SJSA1 (cell line): ENCODE data around the gene DLG3. TPM values are rescaled to one million over a fixed set of nuclear protein-coding genes. Genes with fewer than 3 reads are reported as not detected.

ENCODE experiments used
- DNase-seq, 2 experiments: peaks; one replicate each; pipeline ENCODE4 v3.0.0-alpha.2; 2015 to 2020; ENCODE audit warnings: low spot score in 2 of 2, low read depth in 1 of 2
- H3K27ac ChIP-seq: fragments of 250-450 bp; sonication (Bioruptor Pico); 2 replicates; pipeline ENCODE4 v1.5.1; 2020; ENCODE audit warnings: mild to moderate bottlenecking, moderate library complexity
- H3K27me3 ChIP-seq: fragments of 250-450 bp; sonication (Bioruptor Pico); replicated peaks from 2 replicates; pipeline ENCODE4 v1.5.1; 2020; ENCODE audit warnings: mild to moderate bottlenecking, moderate library complexity
- H3K36me3 ChIP-seq: fragments of 250-450 bp; sonication (Bioruptor Pico); 2 replicates; pipeline ENCODE4 v1.5.1; 2020; ENCODE audit warnings: mild to moderate bottlenecking
- H3K4me1 ChIP-seq: fragments of 250-450 bp; sonication (Bioruptor Pico); replicated peaks from 2 replicates; pipeline ENCODE4 v1.6.1; 2021; ENCODE audit warnings: mild to moderate bottlenecking
- H3K4me3 ChIP-seq: fragments of 250-450 bp; sonication (Bioruptor Pico); 2 replicates; pipeline ENCODE4 v1.5.1; 2020; ENCODE audit warnings: mild to moderate bottlenecking
- H3K9me3 ChIP-seq: fragments of 250-450 bp; sonication (Bioruptor Pico); replicated peaks from 2 replicates; pipeline ENCODE4 v1.5.1; 2020; ENCODE audit warnings: mild to moderate bottlenecking
- total RNA-seq: library from RNA; depleted of rRNA; stranded (reverse); fragments of >200 nt; shearing (Covaris generic); gene quantifications from 2 replicates; pipeline ENCODE4 v1.2.3, GENCODE V29; 2014

The DLG3 gene
- total RNA-seq, 1 experiment from 2014 or later: 19.4 TPM

DNA sequence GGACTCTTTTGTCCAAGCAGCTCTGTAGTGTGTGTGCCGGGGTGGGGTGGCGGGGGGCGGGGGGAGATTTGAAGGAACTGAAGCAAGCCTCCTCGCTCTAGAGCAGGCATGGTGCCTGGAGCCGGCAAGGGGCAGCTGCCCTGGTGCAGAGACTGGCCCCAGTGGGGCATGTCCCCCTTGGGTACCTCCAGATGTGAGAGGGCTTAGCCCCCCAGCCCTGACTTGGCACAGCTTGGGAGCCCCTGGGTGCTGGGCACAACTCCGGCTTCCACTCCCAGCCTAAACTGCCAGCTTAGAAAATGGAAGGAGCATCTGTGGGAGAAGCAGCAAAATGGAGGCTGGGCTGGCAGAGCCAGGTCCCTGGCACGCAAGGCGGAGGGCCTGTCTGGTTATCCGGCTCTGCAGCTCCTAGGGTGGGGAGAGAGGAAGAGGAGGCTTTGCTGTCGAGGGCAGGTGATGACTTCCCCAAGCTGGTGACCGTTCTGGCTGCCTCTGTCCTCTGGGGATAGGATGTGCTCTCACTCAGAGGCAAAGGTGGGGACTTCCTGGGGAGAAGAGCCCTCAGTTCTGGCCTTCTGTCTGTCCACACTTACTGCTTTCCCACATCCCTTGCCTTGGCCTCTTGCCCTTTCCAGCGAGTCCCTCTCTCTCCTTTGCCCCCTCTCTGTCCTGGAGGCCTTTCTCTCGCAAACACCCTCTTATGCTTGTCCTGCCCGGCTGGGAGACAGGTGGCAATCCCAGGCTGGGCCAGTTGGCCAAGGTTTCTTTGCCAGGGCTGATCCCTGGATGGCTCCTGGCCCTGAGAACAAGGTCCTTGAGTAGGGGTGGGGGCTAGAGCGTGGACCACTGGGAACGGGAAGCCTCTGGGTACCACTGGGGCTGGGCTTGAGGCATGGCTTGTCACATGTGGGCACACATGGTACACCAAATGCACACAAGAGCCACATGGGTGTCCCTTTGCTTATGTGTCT, 2.0 kb downstream of the DLG3 start:
- no peaks in the 10 kb centered on the region for H3K36me3 ChIP-seq
- H3K27ac ChIP-seq: no peak overlapping the region
- DNase-seq: no peak
- no peak overlapping the region for H3K4me3 ChIP-seq
- H3K27me3 ChIP-seq: peaks cover 14% of the 10 kb centered on the region
- H3K9me3 ChIP-seq: no peaks in the 10 kb centered on the region
- H3K4me1 ChIP-seq: peaks cover 8% of the 10 kb centered on the region

DNA sequence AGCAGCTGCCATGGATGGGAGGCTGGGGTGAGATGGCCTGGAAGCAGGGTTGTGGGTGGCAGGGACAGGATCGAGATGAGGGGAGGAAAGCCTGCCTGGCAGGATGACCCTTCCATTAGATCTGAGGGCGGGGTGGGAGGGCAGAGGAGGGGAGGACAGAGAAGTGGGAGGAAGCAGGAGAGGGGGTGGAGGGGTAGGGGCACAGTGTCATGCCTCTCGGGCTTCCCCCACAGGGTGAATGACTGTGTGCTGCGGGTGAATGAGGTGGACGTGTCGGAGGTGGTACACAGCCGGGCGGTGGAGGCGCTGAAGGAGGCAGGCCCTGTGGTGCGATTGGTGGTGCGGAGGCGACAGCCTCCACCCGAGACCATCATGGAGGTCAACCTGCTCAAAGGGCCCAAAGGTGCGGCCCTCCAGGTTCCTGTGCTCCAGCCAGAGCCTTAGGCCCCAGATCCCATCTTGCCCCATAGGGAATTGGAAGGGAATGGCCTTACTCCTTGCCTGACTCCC, 4.9 kb downstream of the DLG3 start:
- Histone ChIP-seq H3K36me3 (no peaks in the 10 kb centered on the region), H3K27me3 (peaks cover 7% of the 10 kb centered on the region; the same call in 1 of the 2 replicates), H3K4me3 (no peak overlapping the region), H3K9me3 (no peaks in the 10 kb centered on the region), H3K4me1 (peaks cover 11% of the 10 kb centered on the region), H3K27ac (no peak overlapping the region)
- no peak for DNase-seq

DNA sequence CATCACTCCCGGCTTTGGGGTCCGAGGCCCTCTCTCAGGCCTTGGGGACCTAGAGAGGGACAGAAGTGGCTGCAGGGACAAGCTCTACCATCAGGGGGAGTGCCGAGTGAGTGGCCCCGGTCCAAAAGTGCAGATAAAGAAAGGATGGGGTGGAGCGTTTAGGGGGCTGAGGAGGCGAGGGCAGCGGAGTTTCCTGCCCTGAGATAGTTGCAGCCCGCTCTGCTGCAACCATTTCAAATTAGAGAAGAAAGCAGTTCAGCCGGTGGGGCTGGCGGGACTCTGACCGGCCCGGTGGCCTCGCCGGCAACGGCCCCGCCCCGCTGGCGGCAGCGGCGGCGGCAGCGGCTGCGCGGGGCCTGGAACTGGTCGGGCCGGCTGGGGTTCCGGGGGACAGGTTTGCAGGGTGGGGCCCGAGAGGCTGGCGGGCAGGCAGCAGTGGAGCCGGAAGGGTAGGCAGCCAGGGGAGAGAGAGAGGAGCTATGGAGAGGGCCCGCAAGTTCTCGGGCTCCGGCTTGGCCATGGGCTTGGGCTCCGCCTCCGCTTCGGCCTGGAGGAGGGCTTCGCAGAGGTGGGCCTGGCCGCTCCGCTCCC, 7.6 kb downstream of the DLG3 start:
- Histone ChIP-seq H3K9me3 (no peaks in the 10 kb centered on the region), H3K4me1 (peaks cover 17% of the 10 kb centered on the region), H3K36me3 (no peaks in the 10 kb centered on the region), H3K27ac (peak overlapping the region; percentile 21; the same call in 1 of the 2 replicates), H3K4me3 (peak overlapping the region; percentile 60), H3K27me3 (no peaks in the 10 kb centered on the region)
- peak; percentile 53 to 58 for DNase-seq

DNA sequence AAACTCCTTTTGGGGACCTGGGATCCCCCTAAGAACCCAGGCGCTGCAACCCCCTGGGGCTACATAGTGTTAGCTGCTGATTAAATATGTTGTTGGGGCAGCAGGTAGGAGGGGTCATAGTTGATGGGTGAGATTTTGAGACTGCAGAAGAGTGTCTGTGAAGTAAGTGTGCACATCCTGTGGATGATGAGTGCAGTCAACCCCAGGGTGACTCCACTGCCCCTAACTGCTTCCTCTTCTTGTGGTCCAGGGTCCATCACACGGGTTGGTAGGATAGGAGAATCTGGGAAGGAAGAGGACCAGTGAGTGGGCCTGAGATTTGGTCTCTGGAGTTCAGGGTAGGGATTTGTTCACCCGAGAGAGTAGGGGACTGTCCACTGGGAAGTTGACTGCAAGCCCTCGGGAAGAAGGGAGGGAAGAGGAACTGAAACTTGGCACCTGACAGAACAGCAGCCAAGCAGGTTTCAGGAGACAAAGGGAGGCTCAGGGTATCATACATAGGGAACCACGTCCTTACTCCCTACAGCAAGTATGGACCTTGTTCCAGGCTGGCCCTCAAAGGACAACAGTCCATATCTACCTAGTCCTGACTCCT, 8.5 kb downstream of the DLG3 start:
- Histone ChIP-seq H3K4me1 (peaks cover 17% of the 10 kb centered on the region), H3K27ac (no peak overlapping the region), H3K9me3 (no peaks in the 10 kb centered on the region), H3K36me3 (no peaks in the 10 kb centered on the region), H3K4me3 (peak overlapping the region; percentile 60), H3K27me3 (no peaks in the 10 kb centered on the region)
- DNase-seq: no peak

DNA sequence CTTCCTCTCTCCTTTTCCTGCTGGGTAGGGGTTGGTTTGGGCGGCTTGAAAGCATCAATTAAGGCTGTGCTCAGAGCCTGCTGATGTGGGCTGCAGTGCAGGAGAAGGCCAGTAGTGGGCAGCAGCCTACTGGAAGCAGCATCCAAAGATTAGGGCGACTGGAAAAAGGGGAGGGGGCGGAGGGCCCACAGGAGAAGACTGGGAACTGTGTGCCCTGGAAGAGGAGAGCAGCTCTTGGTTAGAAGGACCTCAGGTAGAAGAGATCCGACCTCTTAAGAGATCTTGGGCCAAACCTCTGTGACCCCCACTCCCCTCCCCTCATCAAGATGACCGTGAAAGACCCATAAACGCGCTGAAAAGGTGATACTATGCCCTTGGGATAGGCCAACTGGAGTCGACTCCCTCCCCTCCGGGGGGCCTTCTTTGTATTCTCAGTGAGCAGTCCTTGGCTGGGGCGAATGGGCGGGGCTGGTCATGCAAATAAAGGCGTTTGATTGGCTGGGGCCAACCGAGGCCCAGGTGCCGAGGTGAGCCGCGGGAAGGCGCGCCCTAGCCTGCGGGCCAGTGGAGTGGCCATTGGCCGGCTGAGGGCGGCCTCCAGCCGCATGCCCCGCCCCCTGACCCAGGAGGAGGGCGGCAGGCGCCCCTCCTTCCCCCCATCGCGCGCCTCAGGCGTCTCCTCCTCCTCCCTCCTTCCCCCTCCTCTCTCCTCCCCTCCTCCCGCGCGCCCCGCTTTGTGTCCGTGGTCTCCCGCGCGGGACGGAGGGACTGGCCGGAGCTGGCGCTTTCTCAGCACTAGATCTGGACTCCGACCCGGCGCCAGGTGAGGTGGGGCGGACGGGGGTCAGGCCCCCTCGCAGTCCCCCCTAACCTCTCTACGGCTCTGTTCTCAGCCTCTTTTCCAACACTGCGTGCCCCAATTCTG, 10.1 kb downstream of the DLG3 start:
- peak; percentile 66 to 78 for DNase-seq
- Histone ChIP-seq H3K9me3 (no peaks in the 10 kb centered on the region), H3K27me3 (no peaks in the 10 kb centered on the region), H3K27ac (no peak overlapping the region), H3K36me3 (no peaks in the 10 kb centered on the region), H3K4me1 (peaks cover 17% of the 10 kb centered on the region), H3K4me3 (peak overlapping the region; percentile 48)

DNA sequence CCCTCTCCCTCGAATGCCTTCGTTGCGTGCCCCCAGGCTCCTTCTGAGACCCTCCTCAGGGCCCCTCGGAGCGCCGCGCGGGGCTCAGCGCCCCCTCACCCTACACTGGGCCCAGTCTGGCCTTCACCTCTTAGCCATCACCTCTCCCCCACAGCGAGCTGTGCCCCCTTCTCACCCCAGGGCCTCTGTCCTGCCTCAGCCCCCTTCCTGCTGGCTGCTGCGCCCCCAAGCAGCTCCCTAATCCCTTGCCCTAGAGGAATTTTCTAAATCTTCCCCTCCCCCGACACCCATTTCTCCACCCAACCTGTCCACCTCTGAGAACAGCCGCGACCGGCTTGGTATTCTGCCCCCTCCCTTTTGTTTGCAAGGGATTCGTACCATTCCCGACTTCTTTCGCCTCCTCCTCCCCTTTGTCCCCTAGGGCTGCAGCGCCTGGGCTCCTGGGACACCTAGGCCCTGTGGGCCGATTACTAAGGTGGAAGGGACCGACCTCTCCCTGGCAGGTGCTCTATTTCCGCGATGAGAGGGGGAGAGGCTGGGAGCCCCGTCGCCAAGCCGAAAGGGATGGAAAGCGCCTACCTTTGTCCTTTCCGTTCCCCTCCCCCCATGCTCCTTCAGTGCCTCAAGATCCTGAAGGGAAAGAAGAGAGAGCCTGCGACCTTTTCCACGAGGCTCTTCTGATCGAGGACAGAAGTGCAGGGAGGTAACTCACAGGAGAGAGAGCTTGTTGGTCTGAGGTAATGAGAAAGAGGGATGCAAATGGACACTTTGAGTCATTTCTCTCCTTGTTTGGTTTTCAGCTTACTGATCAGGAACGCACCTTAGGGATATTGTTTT, 10.9 kb downstream of the DLG3 start:
- Histone ChIP-seq H3K27me3 (no peaks in the 10 kb centered on the region), H3K36me3 (no peaks in the 10 kb centered on the region), H3K4me1 (peaks cover 17% of the 10 kb centered on the region), H3K27ac (no peak overlapping the region), H3K9me3 (no peaks in the 10 kb centered on the region), H3K4me3 (peak overlapping the region; percentile 48)
- no peak for DNase-seq

DNA sequence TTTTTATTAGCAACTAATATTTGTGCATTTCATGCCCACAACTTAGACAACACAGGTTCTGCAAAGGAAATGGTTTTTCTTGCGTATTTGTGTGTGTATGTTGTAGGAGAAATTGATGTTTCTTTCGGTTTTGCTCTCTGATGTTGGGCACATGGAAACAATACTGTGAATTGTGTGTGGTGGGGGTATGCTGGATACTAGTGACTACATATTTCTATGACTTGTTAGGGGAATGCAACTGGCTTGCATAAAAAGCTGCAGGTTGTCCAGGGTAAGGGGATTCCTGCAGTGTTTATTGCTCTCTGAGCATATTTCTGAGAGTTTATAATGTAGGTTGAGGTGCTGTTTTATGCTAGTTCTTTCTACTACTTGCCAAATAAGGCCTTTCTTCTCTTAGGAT, 11.6 kb downstream of the DLG3 start:
- H3K4me3 ChIP-seq: no peak overlapping the region
- H3K4me1 ChIP-seq: peaks cover 17% of the 10 kb centered on the region
- H3K36me3 ChIP-seq: no peaks in the 10 kb centered on the region
- no peak for DNase-seq
- no peaks in the 10 kb centered on the region for H3K27me3 ChIP-seq
- no peak overlapping the region for H3K27ac ChIP-seq
- no peaks in the 10 kb centered on the region for H3K9me3 ChIP-seq

DNA sequence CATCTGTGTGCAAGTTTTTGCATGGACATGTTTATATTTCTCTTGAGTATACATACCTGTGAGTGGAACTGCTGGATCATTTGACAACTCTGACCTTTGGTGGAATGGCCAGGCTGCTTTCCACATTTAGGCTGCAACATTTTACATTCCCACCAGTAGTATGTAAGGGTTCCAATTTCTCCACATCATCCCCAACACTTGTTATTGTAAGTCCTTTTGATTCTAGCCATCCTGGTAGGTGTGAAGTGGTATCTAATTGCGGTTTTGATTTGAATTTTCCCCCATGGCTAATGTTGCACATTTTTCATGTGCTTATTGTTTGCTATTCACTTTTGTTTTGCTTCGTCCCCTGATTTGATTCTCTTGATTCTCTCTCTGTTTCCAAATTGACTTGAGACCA, 16.4 kb downstream of the DLG3 start:
- H3K4me1 ChIP-seq: peaks cover 2% of the 10 kb centered on the region; the same call in 1 of the 2 replicates

DNA sequence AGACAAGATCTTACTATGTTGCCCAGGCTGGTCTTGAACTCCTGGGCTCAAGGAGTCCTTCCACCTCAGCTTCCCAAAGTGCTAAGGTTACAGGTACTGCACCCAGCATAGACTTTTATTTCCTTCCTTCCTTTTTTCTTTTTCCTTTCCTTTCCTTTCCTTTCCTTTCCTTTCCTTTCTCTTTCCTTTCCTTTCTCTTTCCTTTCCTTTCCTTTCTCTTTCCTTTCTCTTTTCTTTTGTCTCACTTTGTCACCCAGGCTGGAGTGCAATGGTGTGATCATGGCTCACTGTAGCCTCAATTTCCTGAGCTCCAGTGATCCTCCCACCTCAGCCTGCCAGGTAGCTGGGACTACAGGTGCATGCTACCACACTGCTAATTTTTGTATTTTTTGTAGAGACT, 19.4 kb downstream of the DLG3 start:
- DNase-seq: no peak
- Histone ChIP-seq H3K36me3 (no peaks in the 10 kb centered on the region), H3K27me3 (no peaks in the 10 kb centered on the region), H3K4me3 (no peak overlapping the region), H3K9me3 (no peaks in the 10 kb centered on the region), H3K4me1 (no peaks in the 10 kb centered on the region), H3K27ac (no peak overlapping the region)

More for the DNA sequence above, 16.4 kb downstream of the DLG3 start:
- no peak overlapping the region for H3K27ac ChIP-seq
- H3K9me3 ChIP-seq: no peaks in the 10 kb centered on the region
- no peaks in the 10 kb centered on the region for H3K27me3 ChIP-seq
- DNase-seq: no peak
- H3K4me3 ChIP-seq: no peak overlapping the region
- H3K36me3 ChIP-seq: no peaks in the 10 kb centered on the region

DNA sequence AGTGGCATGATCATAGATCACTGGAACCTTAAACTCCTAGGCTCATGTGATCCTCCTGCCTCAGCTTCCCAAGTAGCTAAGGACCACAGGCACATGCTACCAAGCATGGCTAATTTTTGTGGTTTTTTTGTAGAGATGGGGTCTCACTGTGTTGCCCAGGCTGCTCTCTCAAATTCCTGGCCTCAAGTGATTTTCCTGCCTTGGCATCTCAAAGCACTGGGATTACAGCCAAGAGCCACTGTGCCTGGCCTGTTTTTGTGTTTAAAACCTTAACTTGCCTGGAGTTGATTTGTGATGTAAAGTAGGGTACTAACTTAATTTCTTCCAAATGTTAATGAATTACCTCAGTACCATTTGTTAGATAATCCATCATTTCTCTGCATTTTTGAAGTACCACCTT, 22.3 kb downstream of the DLG3 start:
- Histone ChIP-seq H3K36me3 (no peaks in the 10 kb centered on the region), H3K27me3 (no peaks in the 10 kb centered on the region), H3K27ac (no peak overlapping the region), H3K9me3 (no peaks in the 10 kb centered on the region), H3K4me3 (no peak overlapping the region), H3K4me1 (no peaks in the 10 kb centered on the region)
- no peak for DNase-seq

DNA sequence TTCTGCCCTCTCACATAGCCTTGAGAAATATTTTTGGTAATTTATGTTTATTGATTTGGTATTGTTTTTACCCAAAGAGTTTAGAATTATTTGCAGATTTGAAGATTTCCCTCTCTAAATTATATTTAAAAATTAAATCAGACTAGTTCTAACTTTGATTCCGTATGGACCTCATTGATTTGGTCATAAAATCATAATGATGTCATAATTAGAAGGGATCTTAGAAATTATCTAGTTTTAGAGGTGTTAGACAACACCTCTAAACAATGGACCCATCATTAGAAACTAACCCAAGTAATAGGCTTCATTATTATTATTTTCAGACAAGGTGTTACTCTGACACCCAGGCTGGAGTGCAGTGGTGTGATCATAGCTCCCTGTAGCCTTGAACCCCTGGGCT, 24.1 kb downstream of the DLG3 start:
- no peaks in the 10 kb centered on the region for H3K36me3 ChIP-seq
- no peaks in the 10 kb centered on the region for H3K4me1 ChIP-seq
- no peak overlapping the region for H3K4me3 ChIP-seq
- H3K27ac ChIP-seq: no peak overlapping the region
- H3K27me3 ChIP-seq: no peaks in the 10 kb centered on the region
- no peaks in the 10 kb centered on the region for H3K9me3 ChIP-seq
- DNase-seq: no peak

DNA sequence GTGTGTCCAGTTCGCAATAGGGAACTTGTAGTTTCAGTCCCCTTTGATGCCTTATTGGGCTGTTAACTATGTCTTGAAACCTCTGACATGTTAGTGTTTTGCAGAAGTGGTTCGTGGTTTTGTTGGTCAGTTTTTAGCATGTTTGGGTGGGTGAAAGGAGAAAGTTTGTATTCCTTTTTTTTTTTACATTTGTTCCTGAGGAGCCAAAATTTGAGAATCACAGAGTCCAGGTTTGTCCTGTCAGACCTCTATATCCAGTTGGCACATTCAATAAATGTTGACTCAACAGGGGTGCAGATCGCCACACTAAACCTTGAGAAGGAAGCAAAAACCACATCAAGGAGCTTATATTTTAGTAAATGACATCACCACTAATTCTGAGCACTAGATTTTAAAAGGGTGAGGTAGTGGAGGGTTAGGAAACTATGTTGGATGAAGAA, 26.2 kb downstream of the DLG3 start:
- Histone ChIP-seq H3K27ac (no peak overlapping the region), H3K4me3 (no peak overlapping the region), H3K36me3 (no peaks in the 10 kb centered on the region), H3K27me3 (no peaks in the 10 kb centered on the region), H3K9me3 (no peaks in the 10 kb centered on the region), H3K4me1 (peaks cover 8% of the 10 kb centered on the region)
- DNase-seq: no peak
